Caco-2 (cell line): Measurements from ENCODE around the gene CLEC2A. TPM values are rescaled to one million over a fixed set of nuclear protein-coding genes. Genes with fewer than 3 reads are reported as not detected.

ENCODE experiments used
- BruUV-seq: library from RNA; stranded (reverse); fragments of 400-500 nt; replicated peaks from 2 replicates; lab custom pipeline; 2021; lab: Mats Ljungman, UMichigan
- CTCF ChIA-PET: fragments of 300-600 bp; sonication (Branson Sonifier 250); formaldehyde crosslinking; loops from one replicate; lab custom pipeline; 2022; ENCODE audit warnings: antibody characterized with exemption; lab: Charles Lee
- POLR2A ChIA-PET: fragments of 300-600 bp; sonication (Branson Sonifier 250); formaldehyde crosslinking; loops from one replicate; lab custom pipeline; 2022; ENCODE audit warnings: antibody characterized with exemption; lab: Charles Lee
- DNase-seq, 2 experiments: peaks; one replicate each; pipeline versions ENCODE4 v3.0.0 to v3.0.0-alpha.2; 2020 to 2022
- H3K27me3 ChIP-seq: replicated peaks from 2 replicates; pipeline ENCODE4 v1.6.0; 2011; ENCODE audit warnings: low read length; ENCODE audit not compliant: control insufficient read depth, insufficient read depth
- H3K36me3 ChIP-seq: 2 replicates; pipeline ENCODE4 v1.5.1; 2011; ENCODE audit warnings: low read length; ENCODE audit not compliant: control insufficient read depth, insufficient read depth
- H3K4me1 ChIP-seq: fragments of 250-450 bp; sonication (Bioruptor Pico); 2 replicates; pipeline ENCODE4 v1.5.1; 2020; ENCODE audit warnings: mild to moderate bottlenecking
- H3K4me3 ChIP-seq: 2 replicates; pipeline ENCODE4 v1.5.1; 2011; ENCODE audit warnings: low read depth, mild to moderate bottlenecking, control low read depth, low read length
- H3K9me3 ChIP-seq: fragments of 250-450 bp; sonication (Bioruptor Pico); 2 replicates; pipeline ENCODE4 v1.5.1; 2020; ENCODE audit warnings: mild to moderate bottlenecking, moderate library complexity
- H3K27ac Mint-ChIP-seq: one replicate; pipeline ENCODE4 v1.8.0; 2022; ENCODE audit warnings: mixed read lengths; ENCODE audit not compliant: unreplicated experiment
- H3K27me3 Mint-ChIP-seq: one replicate; pipeline ENCODE4 v1.8.0; 2022; ENCODE audit warnings: mixed read lengths; ENCODE audit not compliant: insufficient read depth, unreplicated experiment
- H3K36me3 Mint-ChIP-seq: one replicate; pipeline ENCODE4 v1.8.0; 2022; ENCODE audit warnings: mild to moderate bottlenecking, mixed read lengths; ENCODE audit not compliant: insufficient read depth, unreplicated experiment
- H3K4me1 Mint-ChIP-seq: one replicate; pipeline ENCODE4 v1.8.0; 2022; ENCODE audit warnings: low read depth, mixed read lengths; ENCODE audit not compliant: unreplicated experiment
- H3K4me3 Mint-ChIP-seq: one replicate; pipeline ENCODE4 v1.8.0; 2022; ENCODE audit warnings: mild to moderate bottlenecking, moderate library complexity, mixed read lengths; ENCODE audit not compliant: unreplicated experiment
- H3K9me3 Mint-ChIP-seq: one replicate; pipeline ENCODE4 v1.8.0; 2022; ENCODE audit warnings: mixed read lengths; ENCODE audit not compliant: unreplicated experiment
- intact Hi-C: fragments of 100-400 bp; cut with micrococcal nuclease; formaldehyde crosslinking; loops from one replicate; pipeline ENCODE4 v1.10.0; 2022; ENCODE audit not compliant: unreplicated experiment
- total RNA-seq: library from RNA; stranded (reverse); gene quantifications from 2 replicates; pipeline ENCODE4 v1.2.3, GENCODE V29; 2022
- TF ChIP-seq, protein P1 (sequence below), 2 experiments: fragments of 200-600 bp in 1 of 2; IDR thresholded peaks; 1 replicate in 1 of 2; 2 replicates in 1 of 2; pipeline versions ENCODE4 v1.5.1 to v1.8.0; 2011 to 2022; ENCODE audit warnings: antibody characterized with exemption in 1 of 2, control low read depth in 1 of 2, inconsistent platforms in 1 of 2, low read depth in 1 of 2, low read length in 1 of 2, mild to moderate bottlenecking in 1 of 2, moderate library complexity in 1 of 2; ENCODE audit not compliant: insufficient read depth in 1 of 2, severe bottlenecking in 1 of 2, unreplicated experiment in 1 of 2

The CLEC2A gene
- total RNA-seq, 1 experiment from 2014 or later: not detected

- Mint-ChIP-seq H3K27me3 (peaks cover 2% of the 10 kb centered on the region), H3K9me3 (peaks cover 55% of the 10 kb centered on the region), H3K4me1 (no peaks in the 10 kb centered on the region), H3K36me3 (no peaks in the 10 kb centered on the region), H3K4me3 (no peak overlapping the region), H3K27ac (no peak overlapping the region)
- Histone ChIP-seq H3K4me3 (no peak overlapping the region), H3K9me3 (peaks cover 19% of the 10 kb centered on the region), H3K4me1 (no peaks in the 10 kb centered on the region), H3K27me3 (no peaks in the 10 kb centered on the region), H3K36me3 (no peaks in the 10 kb centered on the region)
- ChIA-PET POLR2A (no interaction called here), CTCF (no interaction called here)
- BruUV-seq: no TSS peak
- intact Hi-C loops: no loop called here
- DNase-seq: no peak
- TF ChIP-seq, protein P1, sequence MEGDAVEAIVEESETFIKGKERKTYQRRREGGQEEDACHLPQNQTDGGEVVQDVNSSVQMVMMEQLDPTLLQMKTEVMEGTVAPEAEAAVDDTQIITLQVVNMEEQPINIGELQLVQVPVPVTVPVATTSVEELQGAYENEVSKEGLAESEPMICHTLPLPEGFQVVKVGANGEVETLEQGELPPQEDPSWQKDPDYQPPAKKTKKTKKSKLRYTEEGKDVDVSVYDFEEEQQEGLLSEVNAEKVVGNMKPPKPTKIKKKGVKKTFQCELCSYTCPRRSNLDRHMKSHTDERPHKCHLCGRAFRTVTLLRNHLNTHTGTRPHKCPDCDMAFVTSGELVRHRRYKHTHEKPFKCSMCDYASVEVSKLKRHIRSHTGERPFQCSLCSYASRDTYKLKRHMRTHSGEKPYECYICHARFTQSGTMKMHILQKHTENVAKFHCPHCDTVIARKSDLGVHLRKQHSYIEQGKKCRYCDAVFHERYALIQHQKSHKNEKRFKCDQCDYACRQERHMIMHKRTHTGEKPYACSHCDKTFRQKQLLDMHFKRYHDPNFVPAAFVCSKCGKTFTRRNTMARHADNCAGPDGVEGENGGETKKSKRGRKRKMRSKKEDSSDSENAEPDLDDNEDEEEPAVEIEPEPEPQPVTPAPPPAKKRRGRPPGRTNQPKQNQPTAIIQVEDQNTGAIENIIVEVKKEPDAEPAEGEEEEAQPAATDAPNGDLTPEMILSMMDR (IDR thresholded peaks at IDR 0.05; ENCODE audit: insufficient read depth in 1 of 2, low read depth in 1 of 2, low read length in 1 of 2, severe bottlenecking in 1 of 2, unreplicated experiment in 1 of 2): no peak
Observed at GRCh38 chr12:9910716-9911421, 21.3 kb downstream of the CLEC2A start.

- POLR2A ChIA-PET: no interaction called here
Observed at GRCh38 chr12:9909724-9910123, 22.4 kb downstream of the CLEC2A start.

DNA sequence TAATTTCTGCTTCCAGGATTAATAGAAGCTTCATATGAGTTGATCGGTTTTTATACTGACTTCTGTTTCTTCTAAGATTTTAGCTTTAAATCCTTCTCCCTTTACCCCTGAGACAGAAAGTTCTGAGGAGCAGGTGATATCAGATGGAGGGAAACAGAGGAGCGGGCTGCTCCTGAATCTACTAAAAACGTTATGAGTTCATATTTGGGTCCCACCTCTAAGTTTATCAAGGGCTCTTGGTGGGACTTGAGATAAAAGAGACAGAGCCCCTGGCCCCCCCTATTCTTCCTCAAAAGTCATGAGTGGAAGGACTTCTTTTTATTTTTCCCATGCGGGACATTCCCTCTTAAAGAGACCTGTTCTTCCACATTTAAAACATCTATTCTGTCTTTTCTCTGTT lies 23.8 kb downstream of the CLEC2A start:
- ChIA-PET CTCF (no interaction called here), POLR2A (no interaction called here)
- Histone ChIP-seq H3K4me1 (no peaks in the 10 kb centered on the region), H3K9me3 (peaks cover 19% of the 10 kb centered on the region), H3K36me3 (no peaks in the 10 kb centered on the region), H3K27me3 (no peaks in the 10 kb centered on the region), H3K4me3 (no peak overlapping the region)
- no peak for DNase-seq
- TF ChIP-seq, protein P1 (IDR thresholded peaks at IDR 0.05; ENCODE audit: insufficient read depth in 1 of 2, low read depth in 1 of 2, low read length in 1 of 2, severe bottlenecking in 1 of 2, unreplicated experiment in 1 of 2): no peak
- Mint-ChIP-seq H3K27ac (no peak overlapping the region), H3K27me3 (no peaks in the 10 kb centered on the region), H3K4me1 (no peaks in the 10 kb centered on the region), H3K36me3 (no peaks in the 10 kb centered on the region), H3K4me3 (no peak overlapping the region), H3K9me3 (peaks cover 57% of the 10 kb centered on the region)
- BruUV-seq: no TSS peak
- intact Hi-C loops: no loop called here

More at GRCh38 chr12:9909724-9910123, 22.4 kb downstream of the CLEC2A start:
- BruUV-seq: no TSS peak
- H3K27me3 Mint-ChIP-seq: peaks cover 2% of the 10 kb centered on the region
- TF ChIP-seq, protein P1 (IDR thresholded peaks at IDR 0.05; ENCODE audit: insufficient read depth in 1 of 2, low read depth in 1 of 2, low read length in 1 of 2, severe bottlenecking in 1 of 2, unreplicated experiment in 1 of 2): no peak
- H3K4me1 ChIP-seq: no peaks in the 10 kb centered on the region
- no peaks in the 10 kb centered on the region for H3K27me3 ChIP-seq
- DNase-seq: no peak
- peaks cover 55% of the 10 kb centered on the region for H3K9me3 Mint-ChIP-seq
- intact Hi-C loops: no loop called here
- H3K4me3 ChIP-seq: no peak overlapping the region
- H3K9me3 ChIP-seq: peaks cover 19% of the 10 kb centered on the region
- H3K4me1 Mint-ChIP-seq: no peaks in the 10 kb centered on the region
- CTCF ChIA-PET: interaction anchor here (0.5 kb wide), 1 partner anchor 28 kb away, joined by 4 read pairs; no protein-coding TSS in a partner anchor
- no peaks in the 10 kb centered on the region for H3K36me3 Mint-ChIP-seq
- H3K36me3 ChIP-seq: no peaks in the 10 kb centered on the region
- H3K27ac Mint-ChIP-seq: no peak overlapping the region
- H3K4me3 Mint-ChIP-seq: no peak overlapping the region
